GM18870 (cell line): Measurements from ENCODE around the gene RPS6KA2.
"Not testable (repeated sequence)": the region's sequence is repeated elsewhere in the genome, so short reads cannot be mapped to it uniquely, and the experiment has no call there.

Experiments used
- ATAC-seq: cut with Tn5 transposase; IDR thresholded peaks from one replicate; pipeline ENCODE4 v1.9.1; 2021; ENCODE audit warnings: moderate library complexity; ENCODE audit not compliant: unreplicated experiment

Gene RPS6KA2

GRCh38 chr6:166411271-166411670 lies 215.8 kb downstream of the RPS6KA2 start:
- ATAC-seq, result no peak

GRCh38 chr6:166410426-166410935 lies 216.6 kb downstream of the RPS6KA2 start:
- ATAC-seq, result no peak

- no peak for ATAC-seq
Observed at GRCh38 chr6:166408936-166409755, 217.9 kb downstream of the RPS6KA2 start.

GRCh38 chr6:166406197-166406596 lies 220.9 kb downstream of the RPS6KA2 start:
- ATAC-seq, result no peak

GRCh38 chr6:166405386-166405785 lies 221.7 kb downstream of the RPS6KA2 start:
- no peak for ATAC-seq

- no peak for ATAC-seq
Observed at GRCh38 chr6:166402582-166403277, 224.3 kb downstream of the RPS6KA2 start.

GRCh38 chr6:166400649-166401250 lies 226.3 kb downstream of the RPS6KA2 start:
- ATAC-seq, result peak; percentile 91

GRCh38 chr6:166400181-166400580 lies 226.9 kb downstream of the RPS6KA2 start:
- no peak for ATAC-seq

- ATAC-seq, result no peak
Observed at GRCh38 chr6:166398348-166398747, 228.7 kb downstream of the RPS6KA2 start.

GRCh38 chr6:166397849-166398248 lies 229.2 kb downstream of the RPS6KA2 start:
- no peak for ATAC-seq

GRCh38 chr6:166395778-166396177 lies 231.3 kb downstream of the RPS6KA2 start:
- no peak for ATAC-seq

GRCh38 chr6:166395351-166395750 lies 231.7 kb downstream of the RPS6KA2 start:
- ATAC-seq, result no peak

GRCh38 chr6:166394036-166394892 lies 232.8 kb downstream of the RPS6KA2 start:
- ATAC-seq, result no peak

GRCh38 chr6:166393535-166393823 lies 233.6 kb downstream of the RPS6KA2 start:
- ATAC-seq, result no peak

GRCh38 chr6:166392755-166393534 lies 234.1 kb downstream of the RPS6KA2 start:
- ATAC-seq, result not testable (repeated sequence)

- ATAC-seq, result no peak
Observed at GRCh38 chr6:166389119-166389518, 237.9 kb downstream of the RPS6KA2 start.

GRCh38 chr6:166388290-166389004 lies 238.6 kb downstream of the RPS6KA2 start:
- ATAC-seq, result no peak

GRCh38 chr6:166387642-166388289 lies 239.3 kb downstream of the RPS6KA2 start:
- no peak for ATAC-seq

- ATAC-seq, result not testable (repeated sequence)
Observed at GRCh38 chr6:166387098-166387497, 240.0 kb downstream of the RPS6KA2 start.
